HUES48 (cell line): ENCODE measurements around the gene KRTAP5-4.

Experiments
- H3K27ac ChIP-seq: one replicate; pipeline ENCODE4 v1.7.0; 2013; ENCODE audit warnings: low read depth, low read length, inconsistent platforms
- H3K27me3 ChIP-seq: 2 replicates; pipeline ENCODE4 v1.6.1; 2013; ENCODE audit warnings: mild to moderate bottlenecking, low read length; ENCODE audit not compliant: control insufficient read depth, insufficient read depth
- H3K36me3 ChIP-seq: 2 replicates; pipeline ENCODE4 v1.6.1; 2013; ENCODE audit warnings: low read length; ENCODE audit not compliant: control insufficient read depth, insufficient read depth
- H3K4me1 ChIP-seq: 2 replicates; pipeline ENCODE4 v1.6.1; 2013; ENCODE audit warnings: mild to moderate bottlenecking, low read length; ENCODE audit not compliant: control insufficient read depth, insufficient read depth
- H3K4me3 ChIP-seq: 2 replicates; pipeline ENCODE4 v1.5.1; 2013; ENCODE audit warnings: mild to moderate bottlenecking, low read depth, low read length
- H3K9ac ChIP-seq: 2 replicates; pipeline ENCODE4 v1.6.1; 2013; ENCODE audit warnings: mild to moderate bottlenecking, low read depth, low read length, moderate library complexity
- H3K9me3 ChIP-seq: 2 replicates; pipeline ENCODE4 v1.6.1; 2013; ENCODE audit warnings: low read length; ENCODE audit not compliant: control insufficient read depth, insufficient read depth

The KRTAP5-4 gene

DNA sequence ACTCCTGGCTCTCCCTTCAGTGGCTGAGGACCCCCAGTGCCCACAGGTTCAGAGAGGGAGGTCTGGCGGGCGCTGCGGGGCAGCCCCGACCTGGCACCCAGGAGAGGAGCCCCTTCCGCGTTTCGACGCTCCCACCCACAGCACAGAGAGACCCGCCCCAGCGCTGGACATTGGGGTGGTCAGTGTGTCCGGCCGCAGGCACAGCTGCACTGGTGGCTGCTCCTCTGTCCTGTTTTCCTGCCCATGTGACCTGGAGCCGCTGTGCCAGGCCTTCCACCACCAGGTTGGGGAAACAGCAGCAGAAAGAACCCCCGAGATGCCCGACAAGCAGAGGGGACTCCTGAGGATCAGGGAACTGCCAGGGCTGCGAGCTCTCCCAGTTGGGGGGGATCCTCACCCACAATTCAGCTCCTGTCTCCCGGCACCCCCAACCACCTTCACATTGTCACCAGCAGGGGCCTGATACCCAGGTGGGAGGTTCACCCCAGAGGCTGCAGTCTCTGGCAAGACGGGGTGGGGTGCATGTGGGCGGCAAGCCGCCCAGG, 21.3 kb upstream of the KRTAP5-4 start:
- Histone ChIP-seq H3K27me3 (no peaks in the 10 kb centered on the region), H3K4me3 (no peak overlapping the region), H3K9ac (no peak overlapping the region), H3K27ac (no peak overlapping the region), H3K36me3 (no peaks in the 10 kb centered on the region), H3K9me3 (no peaks in the 10 kb centered on the region), H3K4me1 (no peaks in the 10 kb centered on the region)

DNA sequence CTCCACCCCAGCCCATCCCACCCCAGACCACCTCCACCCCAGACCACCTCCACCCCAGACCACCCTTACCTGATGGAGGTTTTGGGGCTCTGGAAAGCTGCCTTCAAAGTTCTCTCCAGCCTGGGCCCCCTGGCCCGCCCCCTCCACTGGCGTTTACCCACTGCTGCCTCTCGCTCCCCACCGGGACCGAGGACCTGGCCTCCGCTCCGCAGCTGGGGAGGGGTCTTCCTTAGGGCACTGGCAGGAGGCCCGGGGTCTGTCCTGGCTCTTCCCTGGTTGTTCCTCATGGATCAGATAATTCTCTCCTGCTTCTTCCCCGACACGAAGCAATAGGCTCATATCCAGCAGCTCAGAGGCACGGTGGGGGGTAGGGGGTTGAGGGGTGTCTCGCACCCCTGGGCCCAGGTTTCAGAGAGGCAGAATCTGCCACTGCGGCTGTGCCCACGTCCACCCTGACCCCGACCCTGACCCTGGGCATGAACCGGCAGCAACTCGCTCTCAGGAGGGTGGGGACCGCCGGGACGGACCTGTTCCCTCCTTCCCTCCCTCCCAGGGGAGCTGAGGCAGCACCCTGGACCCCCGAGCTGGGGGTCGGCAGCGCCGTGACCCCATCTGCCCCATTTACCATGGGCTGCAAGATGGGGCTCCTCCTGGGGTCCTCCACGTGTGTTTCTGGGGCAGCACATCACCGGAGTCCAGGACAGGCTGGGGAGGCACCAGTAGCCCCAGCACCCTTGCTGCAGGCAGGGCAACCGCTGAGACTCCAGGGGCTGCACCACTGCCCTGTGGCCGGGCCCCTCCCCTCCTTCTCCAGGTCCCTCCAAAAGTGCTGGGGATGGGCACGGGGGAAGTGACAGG, 20.6 kb upstream of the KRTAP5-4 start:
- Histone ChIP-seq H3K36me3 (no peaks in the 10 kb centered on the region), H3K27me3 (no peaks in the 10 kb centered on the region), H3K4me1 (no peaks in the 10 kb centered on the region), H3K9ac (no peak overlapping the region), H3K4me3 (no peak overlapping the region), H3K9me3 (no peaks in the 10 kb centered on the region), H3K27ac (no peak overlapping the region)

DNA sequence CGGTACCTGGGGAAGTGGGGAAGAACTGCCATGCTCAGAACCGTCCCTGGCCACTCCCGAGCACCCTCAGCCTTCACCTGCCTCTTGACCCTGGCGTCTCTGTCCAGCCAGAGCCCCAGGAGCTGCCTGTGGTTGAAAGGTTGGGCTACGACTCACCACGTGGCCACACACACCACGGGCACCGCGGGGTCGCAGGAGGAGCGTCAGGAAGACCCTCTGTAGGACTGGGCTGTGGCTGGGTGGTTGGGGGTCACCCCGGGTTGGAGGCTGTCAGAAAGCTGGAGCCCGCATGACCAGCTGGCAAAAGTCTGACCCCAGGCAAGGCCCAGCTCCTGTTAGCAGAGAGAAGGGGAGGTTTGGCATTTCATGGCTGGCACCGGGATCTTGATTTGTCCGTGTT, 19.2 kb upstream of the KRTAP5-4 start:
- H3K9ac ChIP-seq = no peak overlapping the region
- H3K4me1 ChIP-seq = no peaks in the 10 kb centered on the region
- H3K9me3 ChIP-seq = no peaks in the 10 kb centered on the region
- no peaks in the 10 kb centered on the region for H3K27me3 ChIP-seq
- H3K36me3 ChIP-seq = no peaks in the 10 kb centered on the region
- no peak overlapping the region for H3K4me3 ChIP-seq
- H3K27ac ChIP-seq = no peak overlapping the region

DNA sequence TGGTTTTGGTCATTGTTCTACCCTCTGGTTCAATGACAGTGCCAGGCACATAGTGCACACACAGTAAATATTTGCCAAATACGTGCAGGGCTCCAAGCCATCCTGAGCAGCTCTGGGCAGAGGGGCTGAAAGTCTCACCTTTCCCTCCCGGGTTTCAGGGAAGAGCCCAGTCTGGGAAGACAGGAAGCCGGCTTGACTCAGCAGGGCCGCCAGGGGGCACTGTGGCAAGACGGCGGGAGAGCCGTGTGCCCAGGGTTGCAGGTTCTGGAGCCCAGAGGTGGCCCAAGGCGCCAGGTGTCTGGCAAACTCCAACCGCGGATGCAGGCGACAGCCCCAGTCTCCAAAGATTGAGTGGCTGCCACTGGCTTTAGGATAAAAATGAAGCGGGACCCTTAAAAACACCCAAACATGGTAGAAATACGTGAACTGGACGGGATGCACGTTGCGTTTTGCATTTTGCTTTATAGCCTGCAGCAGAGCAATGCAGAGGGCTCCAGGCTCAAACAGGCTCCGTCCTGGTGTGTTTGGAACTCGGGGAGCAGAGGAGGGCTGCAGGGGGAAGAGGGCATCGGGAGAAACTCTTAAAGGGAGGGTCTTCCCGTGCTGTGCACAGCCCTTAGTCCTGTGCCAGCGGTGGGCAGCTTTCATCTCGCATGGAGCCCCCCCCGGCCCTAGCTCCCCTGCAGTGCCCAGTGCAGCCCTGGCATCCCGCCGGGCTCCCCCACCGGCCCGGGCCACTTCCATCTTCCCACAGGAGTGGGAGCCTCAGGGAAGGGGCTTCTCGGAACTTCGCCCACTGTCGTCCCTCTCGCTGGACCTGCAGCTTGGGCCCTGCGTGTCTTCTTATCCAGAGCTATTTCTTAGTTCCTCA, 18.4 kb upstream of the KRTAP5-4 start:
- no peaks in the 10 kb centered on the region for H3K9me3 ChIP-seq
- no peaks in the 10 kb centered on the region for H3K4me1 ChIP-seq
- H3K36me3 ChIP-seq = no peaks in the 10 kb centered on the region
- no peak overlapping the region for H3K4me3 ChIP-seq
- H3K27me3 ChIP-seq = no peaks in the 10 kb centered on the region
- no peak overlapping the region for H3K27ac ChIP-seq
- H3K9ac ChIP-seq = no peak overlapping the region

DNA sequence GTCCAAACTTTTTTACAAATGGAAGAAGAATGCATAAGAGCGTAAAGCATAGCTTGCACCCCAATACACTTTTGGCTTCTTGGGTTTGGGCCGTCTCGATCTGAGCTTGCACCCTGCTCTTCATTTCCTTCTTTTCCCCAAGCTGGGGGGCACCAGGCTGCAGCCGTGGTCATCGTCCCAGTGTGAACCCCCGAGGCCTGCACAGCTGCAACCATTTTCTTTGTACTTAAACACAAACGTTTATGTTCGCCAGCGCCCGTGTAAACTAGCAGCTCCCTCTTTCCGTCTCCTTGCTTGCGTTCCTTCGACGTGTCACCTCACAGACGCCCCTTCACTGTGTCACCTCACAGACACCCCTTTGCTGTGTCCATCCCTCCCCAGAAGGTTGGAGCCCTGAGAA, 17.7 kb upstream of the KRTAP5-4 start:
- H3K9me3 ChIP-seq = no peaks in the 10 kb centered on the region
- no peaks in the 10 kb centered on the region for H3K27me3 ChIP-seq
- H3K4me3 ChIP-seq = no peak overlapping the region
- H3K4me1 ChIP-seq = no peaks in the 10 kb centered on the region
- H3K36me3 ChIP-seq = no peaks in the 10 kb centered on the region
- H3K27ac ChIP-seq = no peak overlapping the region
- H3K9ac ChIP-seq = no peak overlapping the region

DNA sequence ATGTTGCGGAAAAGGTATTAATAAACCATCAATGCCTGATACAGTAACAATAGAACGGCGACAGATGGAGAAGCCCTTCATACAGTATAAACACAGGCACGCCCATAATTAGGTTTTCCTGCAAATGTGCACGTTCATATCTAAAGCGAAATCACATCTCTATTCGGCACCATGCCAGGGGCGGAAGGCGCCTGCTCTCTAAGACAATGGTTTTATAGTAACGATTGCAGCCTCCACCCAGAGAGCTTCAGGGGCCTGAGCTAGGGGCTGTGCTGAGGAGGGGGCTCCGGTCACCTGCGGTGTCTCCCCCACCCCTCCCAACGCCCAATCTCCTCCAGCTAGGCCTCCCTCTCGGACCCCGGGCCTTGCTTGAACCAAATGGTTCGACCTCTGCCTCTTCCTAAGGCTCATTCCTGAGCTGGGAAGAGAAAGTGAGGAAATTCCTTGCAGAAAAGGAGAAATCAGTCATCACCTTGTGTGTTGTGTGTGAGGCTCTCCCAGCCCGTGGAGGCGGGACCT, 17.2 kb upstream of the KRTAP5-4 start:
- no peak overlapping the region for H3K4me3 ChIP-seq
- no peak overlapping the region for H3K27ac ChIP-seq
- no peaks in the 10 kb centered on the region for H3K9me3 ChIP-seq
- H3K27me3 ChIP-seq = no peaks in the 10 kb centered on the region
- H3K36me3 ChIP-seq = no peaks in the 10 kb centered on the region
- H3K9ac ChIP-seq = no peak overlapping the region
- no peaks in the 10 kb centered on the region for H3K4me1 ChIP-seq

DNA sequence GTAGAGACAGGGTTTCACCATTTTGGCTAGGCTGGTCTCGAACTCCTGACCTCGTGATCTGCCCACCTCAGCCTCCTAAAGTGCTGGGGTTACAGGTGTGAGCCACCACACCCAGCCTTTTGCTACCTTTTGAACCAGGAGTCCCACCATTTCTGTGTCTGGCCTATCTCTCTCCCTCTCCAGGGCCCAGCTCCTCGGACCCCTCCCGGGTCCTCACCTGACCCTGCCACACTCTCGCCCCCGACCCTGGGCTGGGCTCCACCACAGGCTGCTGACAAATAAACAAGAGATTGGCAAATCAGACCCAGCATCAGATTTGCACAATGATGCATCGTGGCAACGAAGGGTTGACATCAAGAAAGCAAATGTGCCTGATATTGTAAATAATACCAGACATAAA, 16.4 kb upstream of the KRTAP5-4 start:
- no peaks in the 10 kb centered on the region for H3K27me3 ChIP-seq
- H3K36me3 ChIP-seq = no peaks in the 10 kb centered on the region
- no peaks in the 10 kb centered on the region for H3K9me3 ChIP-seq
- no peak overlapping the region for H3K9ac ChIP-seq
- no peak overlapping the region for H3K27ac ChIP-seq
- no peaks in the 10 kb centered on the region for H3K4me1 ChIP-seq
- H3K4me3 ChIP-seq = no peak overlapping the region

DNA sequence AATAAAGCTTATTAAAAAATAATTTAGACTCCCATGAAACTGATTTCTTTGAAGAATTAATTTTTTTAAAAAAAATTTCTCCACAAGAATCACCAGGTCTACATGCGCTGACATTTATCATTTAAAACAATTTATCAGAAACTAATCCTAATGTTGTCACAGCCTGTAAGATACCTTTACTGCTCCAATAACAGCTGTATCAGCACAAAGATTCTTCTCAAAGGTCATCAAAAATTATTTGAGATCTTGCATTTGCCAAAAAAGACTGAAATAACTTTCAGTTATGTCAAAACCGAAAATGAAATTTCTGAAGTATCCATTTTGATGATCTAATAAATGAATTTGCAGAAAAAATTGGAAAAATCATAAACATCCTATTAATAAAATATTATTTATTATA, 15.7 kb upstream of the KRTAP5-4 start:
- Histone ChIP-seq H3K36me3 (no peaks in the 10 kb centered on the region), H3K4me1 (no peaks in the 10 kb centered on the region), H3K9me3 (no peaks in the 10 kb centered on the region), H3K27me3 (no peaks in the 10 kb centered on the region), H3K9ac (no peak overlapping the region), H3K4me3 (no peak overlapping the region), H3K27ac (no peak overlapping the region)

DNA sequence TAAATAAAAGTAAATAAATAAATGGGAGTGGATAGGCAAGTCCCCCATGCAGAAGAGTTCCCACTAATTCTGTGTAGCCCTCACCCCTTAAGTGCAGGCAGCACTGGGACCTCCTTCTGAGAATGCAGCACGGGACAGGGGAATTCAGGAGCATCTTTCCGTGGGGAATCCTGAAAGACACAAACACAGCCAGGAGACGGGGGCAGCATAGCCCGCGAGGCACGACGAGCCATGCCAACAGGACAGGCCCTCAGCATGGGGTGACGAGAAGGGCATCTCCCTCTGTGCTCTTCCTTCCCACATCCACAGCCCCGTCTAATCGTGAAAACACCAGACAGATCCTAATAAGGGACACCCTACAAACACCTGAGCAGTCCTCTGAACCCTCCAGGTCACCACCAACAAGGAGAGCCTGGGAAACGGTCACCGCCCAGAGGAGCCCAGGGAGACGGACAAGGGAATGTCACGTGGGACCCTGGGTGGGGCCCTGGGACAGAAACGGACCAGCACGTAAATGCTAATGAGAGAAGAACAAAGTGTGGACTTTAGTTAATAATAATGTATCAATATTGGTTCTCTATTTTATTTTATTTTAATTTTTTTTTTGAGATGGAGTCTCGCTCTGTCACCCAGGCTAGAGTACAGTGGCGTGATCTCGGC, 14.5 kb upstream of the KRTAP5-4 start:
- H3K4me1 ChIP-seq = no peaks in the 10 kb centered on the region
- H3K27ac ChIP-seq = no peak overlapping the region
- H3K4me3 ChIP-seq = no peak overlapping the region
- no peaks in the 10 kb centered on the region for H3K9me3 ChIP-seq
- no peaks in the 10 kb centered on the region; the same call in 1 of the 2 replicates for H3K27me3 ChIP-seq
- no peaks in the 10 kb centered on the region for H3K36me3 ChIP-seq
- no peak overlapping the region for H3K9ac ChIP-seq

DNA sequence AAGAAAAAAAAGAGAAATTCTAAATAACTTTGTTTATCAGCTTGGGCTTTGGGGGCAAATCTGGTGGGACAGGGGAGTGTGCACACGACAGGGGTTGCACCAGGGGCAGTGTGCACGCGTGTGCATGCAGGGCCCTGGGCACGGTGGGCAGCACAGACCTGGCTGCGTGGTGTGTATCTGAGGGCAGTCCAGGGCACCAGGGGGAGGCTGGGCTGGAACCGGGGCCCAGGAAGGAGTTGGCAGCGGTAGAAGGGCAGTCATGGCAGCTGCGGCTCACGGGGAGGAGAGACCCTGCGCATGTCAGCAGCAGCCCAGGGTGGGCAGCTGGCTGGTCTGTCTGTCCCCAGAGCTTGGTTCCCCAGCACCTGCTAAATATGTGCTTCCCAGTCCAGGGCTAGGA, 11.9 kb upstream of the KRTAP5-4 start:
- no peaks in the 10 kb centered on the region for H3K36me3 ChIP-seq
- H3K27ac ChIP-seq = no peak overlapping the region
- H3K27me3 ChIP-seq = peaks cover 5% of the 10 kb centered on the region
- no peak overlapping the region for H3K4me3 ChIP-seq
- peaks cover 4% of the 10 kb centered on the region; the same call in 1 of the 2 replicates for H3K4me1 ChIP-seq
- no peak overlapping the region for H3K9ac ChIP-seq
- no peaks in the 10 kb centered on the region for H3K9me3 ChIP-seq
